ENCODE data around the gene BIRC2.

Gene BIRC2

GRCh38 chr11:102406099-102406498 lies 59.1 kb downstream of the BIRC2 start:
- DNase-seq: no peak

GRCh38 chr11:102407901-102408300 lies 60.9 kb downstream of the BIRC2 start:
- DNase-seq: no peak

- no peak for DNase-seq
These were observed 61.3 kb downstream of the BIRC2 start for GRCh38 chr11:102408339-102408738.

GRCh38 chr11:102410382-102410784 lies 63.4 kb downstream of the BIRC2 start:
- no peak for DNase-seq

GRCh38 chr11:102411142-102411541 lies 64.1 kb downstream of the BIRC2 start:
- DNase-seq: no peak

GRCh38 chr11:102413497-102413896 lies 66.5 kb downstream of the BIRC2 start:
- no peak for DNase-seq

- no peak for DNase-seq
These were observed 67.5 kb downstream of the BIRC2 start for GRCh38 chr11:102414559-102414958.

GRCh38 chr11:102415304-102415916 lies 68.4 kb downstream of the BIRC2 start:
- DNase-seq: no peak

- no peak for DNase-seq
These were observed 70.0 kb downstream of the BIRC2 start for GRCh38 chr11:102416976-102417375.

- no peak for DNase-seq
These were observed 72.2 kb downstream of the BIRC2 start for GRCh38 chr11:102419181-102419580.

- no peak for DNase-seq
These were observed 73.5 kb downstream of the BIRC2 start for GRCh38 chr11:102420547-102420946.

- DNase-seq: no peak
These were observed 74.2 kb downstream of the BIRC2 start for GRCh38 chr11:102421261-102421660.

- no peak for DNase-seq
These were observed 76.1 kb downstream of the BIRC2 start for GRCh38 chr11:102422817-102423712.

- no peak for DNase-seq
These were observed 76.9 kb downstream of the BIRC2 start for GRCh38 chr11:102423936-102424335.

- DNase-seq: no peak
These were observed 79.0 kb downstream of the BIRC2 start for GRCh38 chr11:102426000-102426399.

- DNase-seq: no peak
These were observed 79.6 kb downstream of the BIRC2 start for GRCh38 chr11:102426570-102426969.

GRCh38 chr11:102427068-102427467 lies 80.1 kb downstream of the BIRC2 start:
- DNase-seq: no peak
